ENCODE data around the gene NHP2.
A peak's percentile ranks its signal among the peaks of the same experiment; 100 is the strongest.
"Not testable (repeated sequence)": the region's sequence is repeated elsewhere in the genome, so short reads cannot be mapped to it uniquely, and the experiment has no call there.

Gene NHP2

GRCh38 chr5:178170455-178170854 lies 16.8 kb upstream of the NHP2 start:
- no peak for DNase-seq

GRCh38 chr5:178165581-178165980 lies 11.9 kb upstream of the NHP2 start:
- no peak for DNase-seq

GRCh38 chr5:178163772-178164735 lies 10.4 kb upstream of the NHP2 start:
- peak; percentile 79 for DNase-seq

- no peak for DNase-seq
Measured at GRCh38 chr5:178162481-178162880, 8.8 kb upstream of the NHP2 start.

GRCh38 chr5:178160176-178160575 lies 6.5 kb upstream of the NHP2 start:
- no peak for DNase-seq

GRCh38 chr5:178155065-178155464 lies 1.4 kb upstream of the NHP2 start:
- DNase-seq = no peak

- DNase-seq = no peak
Measured at GRCh38 chr5:178152491-178153444, 917 bp downstream of the NHP2 start.

GRCh38 chr5:178150977-178151734 lies 2.5 kb downstream of the NHP2 start:
- DNase-seq = no peak

- no peak for DNase-seq
Measured at GRCh38 chr5:178149199-178149932, 4.3 kb downstream of the NHP2 start.

GRCh38 chr5:178147406-178147805 lies 6.3 kb downstream of the NHP2 start:
- DNase-seq = no peak

- peak; percentile 46 for DNase-seq
Measured at GRCh38 chr5:178145965-178146820, 7.5 kb downstream of the NHP2 start.

GRCh38 chr5:178143901-178144300 lies 9.8 kb downstream of the NHP2 start:
- DNase-seq = no peak

GRCh38 chr5:178143246-178143645 lies 10.4 kb downstream of the NHP2 start:
- DNase-seq = no peak

GRCh38 chr5:178142642-178143041 lies 11.0 kb downstream of the NHP2 start:
- DNase-seq = no peak

GRCh38 chr5:178141550-178141949 lies 12.1 kb downstream of the NHP2 start:
- DNase-seq = no peak

- no peak for DNase-seq
Measured at GRCh38 chr5:178137991-178138390, 15.7 kb downstream of the NHP2 start.

- no peak for DNase-seq
Measured at GRCh38 chr5:178136990-178137389, 16.7 kb downstream of the NHP2 start.

GRCh38 chr5:178131446-178131996 lies 22.2 kb downstream of the NHP2 start:
- no peak for DNase-seq

- DNase-seq = peak; percentile 69
Measured at GRCh38 chr5:178130576-178131445, 22.9 kb downstream of the NHP2 start, which contains the start of gene RMND5B. RMND5B (plus strand) TSS chr5:178131014; CDS start chr5:178138120, 7,106 bp downstream.

GRCh38 chr5:178130234-178130575 lies 23.5 kb downstream of the NHP2 start:
- DNase-seq = not testable (repeated sequence)
